Thymus (tissue), 11 donors: ENCODE measurements around the gene DARS1. TPM values are rescaled to one million over a fixed set of nuclear protein-coding genes. Genes with fewer than 3 reads are reported as not detected.

Source experiments
- DNase-seq, 9 donors: peaks; one replicate each; pipeline ENCODE4 v3.0.0-alpha.2; 2013; ENCODE audit warnings: low spot score in 9 of 9, low read depth in 6 of 9, missing footprints in 1 of 9
- H3K27ac ChIP-seq, 2 donors: one replicate each; pipeline ENCODE4 v1.5.1; 2013; ENCODE audit warnings: control low read depth in 1 of 2, low read depth in 1 of 2, low read length in 1 of 2, mild to moderate bottlenecking in 1 of 2, moderate library complexity in 1 of 2
- H3K27me3 ChIP-seq, 2 donors: one replicate each; pipeline ENCODE4 v1.5.1; 2013; ENCODE audit warnings: low read length in 1 of 2; ENCODE audit not compliant: control insufficient read depth in 2 of 2, insufficient read depth in 1 of 2
- H3K36me3 ChIP-seq, 2 donors: one replicate each; pipeline ENCODE4 v1.5.1; 2013; ENCODE audit warnings: low read length in 1 of 2, mild to moderate bottlenecking in 1 of 2, moderate library complexity in 1 of 2; ENCODE audit not compliant: control insufficient read depth in 2 of 2, insufficient read depth in 2 of 2
- H3K4me1 ChIP-seq, 2 donors: one replicate each; pipeline ENCODE4 v1.5.1; 2013; ENCODE audit warnings: low read length in 2 of 2; ENCODE audit not compliant: control insufficient read depth in 2 of 2, insufficient read depth in 2 of 2
- H3K4me3 ChIP-seq, 2 donors: one replicate each; pipeline ENCODE4 v1.5.1; 2013; ENCODE audit warnings: low read length in 2 of 2, control low read depth in 1 of 2, mild to moderate bottlenecking in 1 of 2
- H3K9me3 ChIP-seq, 2 donors: one replicate each; pipeline ENCODE4 v1.5.1; 2013; ENCODE audit warnings: low read length in 1 of 2, mild to moderate bottlenecking in 1 of 2; ENCODE audit not compliant: control insufficient read depth in 2 of 2, insufficient read depth in 1 of 2
- WGBS: extraction: QIAGEN DNeasy Blood & Tissue Kit; methylation state at CpG from one replicate; pipeline ENCODE4 v1.1.7; 2013; 5-methylcytosine and 5-hydroxymethylcytosine counted together
- polyA plus RNA-seq: library from polyadenylated mRNA; stranded (reverse); fragments of 200-250 nt; gene quantifications from one replicate; pipeline ENCODE4 v1.2.3, GENCODE V29; 2013
- total RNA-seq: library from RNA; stranded (reverse); fragments of 120-200 nt; gene quantifications from one replicate; pipeline ENCODE4 v1.2.4, GENCODE V29; 2013
- donor health status: healthy.

Gene DARS1
- total and polyA plus RNA-seq, 2 donors = 118 to 119 TPM

DNA sequence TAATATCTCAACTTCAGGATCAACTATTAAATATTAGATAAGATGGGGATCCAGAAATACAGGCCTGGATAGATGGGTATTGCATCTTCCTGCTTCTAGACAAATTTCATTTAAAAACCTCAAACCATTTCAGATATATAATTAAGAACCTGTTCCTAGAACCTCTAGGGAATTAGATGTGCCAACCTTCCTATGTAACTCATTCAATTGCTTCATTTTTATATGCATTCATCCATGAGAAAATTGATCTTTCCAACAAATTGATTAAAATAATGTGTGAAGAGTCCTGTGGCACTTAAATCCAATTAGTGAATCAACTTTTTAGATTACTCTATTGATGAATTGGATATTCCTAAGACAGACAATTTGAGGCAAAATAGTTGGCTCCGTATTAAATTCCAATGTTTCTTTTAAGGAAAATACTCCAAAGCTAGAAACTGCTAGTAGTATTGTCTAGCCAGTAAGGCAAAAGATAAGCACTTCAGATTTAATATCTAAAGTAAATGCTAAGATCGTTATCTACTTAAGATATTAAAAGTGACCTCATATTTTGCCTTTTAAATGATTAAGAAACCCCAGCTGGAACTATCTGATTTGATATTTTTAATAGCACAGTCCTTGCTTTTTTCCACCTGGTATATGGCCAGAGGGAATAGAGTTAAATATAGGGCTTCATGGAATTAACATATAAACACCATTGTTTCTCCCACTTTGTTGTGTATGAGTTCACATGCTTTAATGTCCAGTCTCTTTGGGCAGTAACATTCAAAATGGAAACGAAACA, 35.8 kb downstream of the DARS1 start:
- no peaks in the 10 kb centered on the region for H3K4me1 ChIP-seq
- DNase-seq = no peak
- H3K27ac ChIP-seq = no peak overlapping the region
- H3K9me3 ChIP-seq = no peaks in the 10 kb centered on the region
- H3K36me3 ChIP-seq = peaks cover 0 to 9% of the 10 kb centered on the region in 2 donors
- no peaks in the 10 kb centered on the region for H3K27me3 ChIP-seq
- no peak overlapping the region for H3K4me3 ChIP-seq
- 97% methylated on average over 3 of the region's 3 CpGs for WGBS

DNA sequence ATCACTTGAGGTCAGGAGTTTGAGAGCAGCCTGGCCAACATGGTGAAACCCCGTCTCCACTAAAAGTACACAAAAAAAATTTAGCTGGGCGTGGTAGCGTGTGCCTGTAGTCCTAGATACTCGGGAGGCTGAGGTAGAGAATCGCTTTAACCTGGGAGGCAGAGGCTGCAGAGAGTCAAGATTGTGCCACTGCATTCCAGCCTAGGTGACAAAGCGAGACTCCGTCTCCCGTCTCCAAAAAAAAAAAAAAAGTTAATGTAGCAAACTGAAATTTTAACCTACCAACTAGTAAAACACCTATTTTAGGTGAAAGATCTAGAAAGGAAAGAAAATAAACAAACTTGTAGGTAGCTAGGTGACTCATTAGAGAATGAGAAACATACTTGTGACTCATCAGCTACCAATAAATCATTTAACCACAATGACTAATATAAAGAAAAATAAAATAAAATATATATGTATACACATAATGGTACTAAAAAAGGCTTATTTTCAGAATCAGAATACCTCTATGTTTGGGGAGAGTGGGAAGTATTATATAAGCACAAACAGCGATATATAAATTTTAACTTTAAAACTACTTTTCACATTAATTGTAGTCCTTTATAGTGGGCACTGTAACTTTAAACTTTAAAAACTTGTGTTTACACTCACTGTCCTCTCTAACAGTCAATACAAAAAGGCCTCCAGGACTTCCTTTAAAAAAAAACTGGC, 36.6 kb downstream of the DARS1 start:
- H3K4me3 ChIP-seq = no peak overlapping the region
- no peaks in the 10 kb centered on the region for H3K9me3 ChIP-seq
- H3K27me3 ChIP-seq = no peaks in the 10 kb centered on the region
- no peak for DNase-seq
- WGBS = 97% methylated on average over 9 of the region's 9 CpGs
- H3K4me1 ChIP-seq = no peaks in the 10 kb centered on the region
- H3K27ac ChIP-seq = peak overlapping the region in 1 of 2 donors; percentile 60
- H3K36me3 ChIP-seq = peaks cover 0 to 9% of the 10 kb centered on the region in 2 donors

DNA sequence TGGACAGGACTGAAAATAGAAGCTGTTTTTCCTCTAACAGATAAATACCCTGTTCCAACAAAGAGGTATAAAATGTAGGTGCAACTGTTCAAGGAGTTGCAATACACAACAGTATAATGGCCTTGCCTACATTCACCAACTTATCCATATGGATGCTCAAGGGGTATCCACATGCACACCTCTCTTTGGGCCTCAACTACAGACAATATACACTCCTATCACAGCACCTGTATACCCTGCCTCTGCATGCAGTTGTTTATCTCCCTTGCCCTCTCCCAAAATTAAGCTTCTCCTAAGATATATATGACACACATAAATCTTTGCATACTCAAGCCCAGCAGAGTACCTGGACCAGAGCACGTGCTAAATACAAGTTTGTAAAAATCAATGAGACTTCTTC, 37.3 kb downstream of the DARS1 start:
- Histone ChIP-seq H3K27ac (no peak overlapping the region), H3K9me3 (no peaks in the 10 kb centered on the region), H3K36me3 (peaks cover 0 to 12% of the 10 kb centered on the region in 2 donors), H3K27me3 (no peaks in the 10 kb centered on the region), H3K4me1 (no peaks in the 10 kb centered on the region), H3K4me3 (no peak overlapping the region)
- WGBS = 100% methylated on average over 1 of the region's 1 CpG
- DNase-seq = no peak

DNA sequence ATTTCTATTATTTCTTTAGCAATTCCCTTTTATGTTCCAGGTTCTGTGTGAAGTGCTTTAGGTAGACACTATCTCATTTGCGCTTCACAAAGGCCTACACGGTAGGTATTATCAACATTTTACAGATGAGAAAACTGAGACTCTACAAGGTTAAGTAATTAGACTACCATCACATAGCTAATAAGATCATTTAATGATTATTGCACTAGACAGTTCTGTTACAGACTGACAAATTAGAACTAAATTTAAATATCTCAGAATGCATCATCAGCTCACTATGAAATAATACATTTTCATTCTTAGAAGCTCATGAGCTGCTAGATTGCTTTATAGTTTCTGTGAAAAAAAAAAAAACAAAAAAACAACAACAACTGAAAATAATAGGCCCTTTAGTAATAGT, 37.9 kb downstream of the DARS1 start:
- WGBS = 98% methylated on average over 2 of the region's 2 CpGs
- no peak overlapping the region for H3K27ac ChIP-seq
- DNase-seq = no peak
- H3K27me3 ChIP-seq = no peaks in the 10 kb centered on the region
- H3K4me3 ChIP-seq = no peak overlapping the region
- H3K9me3 ChIP-seq = no peaks in the 10 kb centered on the region
- H3K4me1 ChIP-seq = no peaks in the 10 kb centered on the region
- peaks cover 0 to 11% of the 10 kb centered on the region in 2 donors for H3K36me3 ChIP-seq

DNA sequence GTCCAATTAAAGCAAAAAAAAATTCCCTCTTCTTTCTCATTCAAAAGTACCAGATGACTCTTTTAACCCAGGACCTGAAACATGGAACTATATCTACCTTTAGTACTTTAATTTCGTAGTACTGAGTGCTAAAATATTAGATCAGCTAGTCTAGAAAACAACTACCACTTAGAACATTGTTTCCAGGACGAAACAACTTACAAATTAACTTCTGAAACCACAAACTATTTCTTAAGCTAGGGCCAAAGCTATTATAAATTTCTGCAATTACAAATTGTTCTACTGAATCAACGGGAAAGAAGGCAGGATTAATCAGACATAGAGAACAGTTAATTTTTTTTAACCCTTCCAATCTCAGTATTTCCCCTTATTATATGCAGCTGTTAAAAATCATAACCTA, 39.9 kb downstream of the DARS1 start:
- no peak for DNase-seq
- Histone ChIP-seq H3K27ac (no peak overlapping the region), H3K4me1 (no peaks in the 10 kb centered on the region), H3K27me3 (no peaks in the 10 kb centered on the region), H3K4me3 (no peak overlapping the region), H3K36me3 (peaks cover 0 to 10% of the 10 kb centered on the region in 2 donors), H3K9me3 (no peaks in the 10 kb centered on the region)
- 96% methylated on average over 3 of the region's 3 CpGs for WGBS

DNA sequence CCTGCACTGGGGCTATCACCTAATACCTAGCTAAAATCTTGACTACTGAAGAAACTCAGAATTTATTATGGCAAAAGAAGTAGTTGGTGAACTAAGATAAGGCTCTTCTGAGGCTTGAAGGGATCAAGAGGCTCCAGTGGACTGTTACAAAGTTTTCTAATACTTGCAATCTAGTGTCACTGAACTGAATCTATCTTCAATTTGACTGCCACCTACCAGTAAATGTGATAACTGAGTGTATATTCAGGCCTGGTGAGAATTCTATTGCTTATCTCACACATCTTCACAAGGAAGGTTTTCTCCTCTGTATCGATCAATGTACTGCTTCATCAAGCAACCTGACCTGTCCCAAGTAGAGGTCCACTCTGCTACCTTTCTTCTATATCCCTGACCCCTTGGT, 40.8 kb downstream of the DARS1 start:
- Histone ChIP-seq H3K27me3 (no peaks in the 10 kb centered on the region), H3K4me1 (no peaks in the 10 kb centered on the region), H3K4me3 (no peak overlapping the region), H3K27ac (no peak overlapping the region), H3K9me3 (no peaks in the 10 kb centered on the region), H3K36me3 (peaks cover 0 to 10% of the 10 kb centered on the region in 2 donors)
- DNase-seq = no peak
- WGBS = 98% methylated on average over 1 of the region's 1 CpG

DNA sequence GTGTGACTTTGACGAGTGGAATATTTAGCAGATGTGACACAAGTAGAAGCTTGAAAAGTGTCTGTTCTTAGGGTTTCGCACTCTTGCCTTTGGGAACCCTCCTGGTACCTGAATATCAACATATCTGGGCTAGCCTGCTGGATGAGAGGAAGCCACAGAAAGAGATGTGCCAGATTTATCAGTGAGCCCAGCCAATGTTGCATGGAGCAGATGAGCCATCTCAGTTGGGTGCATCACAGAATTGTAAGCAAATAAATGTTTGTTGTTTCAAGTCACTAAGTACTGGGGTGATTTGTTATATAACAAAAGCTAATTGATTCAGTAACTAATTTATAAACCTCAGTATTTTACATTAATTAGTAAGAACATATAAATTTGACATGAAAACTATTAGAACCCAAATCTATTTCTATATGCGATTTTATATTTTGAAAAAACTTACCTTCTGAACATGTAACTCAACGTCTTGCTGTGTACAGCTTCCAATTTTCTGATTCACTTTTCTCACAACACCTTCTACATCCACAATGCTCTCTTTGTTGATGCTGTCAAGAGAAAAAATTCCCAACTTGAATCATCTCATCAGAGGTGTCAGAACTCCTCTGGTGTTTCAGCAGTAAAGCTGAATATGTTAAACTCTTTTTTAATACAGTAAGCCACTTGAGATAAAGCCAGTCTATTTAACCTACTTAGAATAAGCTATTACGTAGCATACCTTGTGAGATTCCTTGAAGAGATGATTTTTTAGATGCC, 42.3 kb downstream of the DARS1 start:
- H3K4me1 ChIP-seq = no peaks in the 10 kb centered on the region
- H3K4me3 ChIP-seq = no peak overlapping the region
- no peaks in the 10 kb centered on the region for H3K9me3 ChIP-seq
- no peak for DNase-seq
- H3K27ac ChIP-seq = no peak overlapping the region
- 98% methylated on average over 5 of the region's 5 CpGs for WGBS
- H3K36me3 ChIP-seq = peaks cover 0 to 10% of the 10 kb centered on the region in 2 donors
- no peaks in the 10 kb centered on the region for H3K27me3 ChIP-seq

DNA sequence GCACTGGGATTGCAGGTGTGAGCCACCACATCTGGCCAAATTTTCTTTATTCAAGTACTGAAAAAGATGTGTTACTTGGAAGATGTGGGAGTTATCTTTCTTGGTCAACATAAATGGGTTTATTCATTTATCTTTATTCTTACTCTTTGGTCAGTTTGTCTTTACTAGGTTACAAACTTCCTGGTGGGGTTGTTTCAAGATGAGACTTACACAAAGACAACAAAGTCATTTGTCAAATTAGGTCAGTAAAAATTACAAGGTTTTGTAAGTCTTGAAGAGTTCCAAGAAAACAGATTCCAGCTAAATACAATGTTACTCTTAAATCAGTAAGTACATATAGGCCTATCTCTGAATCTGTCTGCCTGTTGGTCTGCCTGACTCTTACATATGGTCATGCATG, 48.9 kb downstream of the DARS1 start:
- no peak overlapping the region for H3K4me3 ChIP-seq
- no peak for DNase-seq
- H3K4me1 ChIP-seq = no peaks in the 10 kb centered on the region
- no peaks in the 10 kb centered on the region for H3K27me3 ChIP-seq
- no peak overlapping the region for H3K27ac ChIP-seq
- H3K36me3 ChIP-seq = peaks cover 0 to 32% of the 10 kb centered on the region in 2 donors
- no peaks in the 10 kb centered on the region for H3K9me3 ChIP-seq

DNA sequence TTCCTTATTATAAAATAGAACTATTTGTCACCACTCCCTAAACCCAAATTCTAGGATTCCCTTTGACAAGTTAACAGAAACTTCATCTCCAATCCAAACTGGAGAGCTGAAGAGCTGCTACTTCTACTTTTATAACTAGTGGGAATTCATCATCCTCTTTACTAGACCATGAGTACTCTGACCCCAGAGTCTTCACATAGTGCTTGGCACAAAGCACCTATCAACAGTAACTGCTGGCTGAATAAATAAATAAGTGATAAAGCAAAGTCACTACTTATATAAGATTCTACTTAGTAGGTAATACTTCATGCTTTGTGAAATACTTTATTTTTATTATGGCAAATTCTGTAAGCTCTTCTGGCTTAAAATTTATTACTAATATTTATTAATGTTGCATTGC, 49.5 kb downstream of the DARS1 start:
- DNase-seq = no peak
- no peaks in the 10 kb centered on the region for H3K27me3 ChIP-seq
- no peak overlapping the region for H3K27ac ChIP-seq
- peaks cover 0 to 38% of the 10 kb centered on the region in 2 donors for H3K36me3 ChIP-seq
- H3K4me3 ChIP-seq = no peak overlapping the region
- no peaks in the 10 kb centered on the region for H3K4me1 ChIP-seq
- H3K9me3 ChIP-seq = no peaks in the 10 kb centered on the region
